Omental fat pad (tissue), 4 donors: Measurements from ENCODE around the gene PPP6R3. TPM values are rescaled to one million over a fixed set of nuclear protein-coding genes. Genes with fewer than 3 reads are reported as not detected.

Experiments
- ATAC-seq: fragments of 150-250 bp; one replicate; pipeline ENCODE4 v1.9.1; 2016; ENCODE audit warnings: mild to moderate bottlenecking, moderate library complexity; ENCODE audit not compliant: low FRiP score
- DNase-seq: peaks from one replicate; pipeline ENCODE4 v3.0.0-alpha.2; 2019; ENCODE audit warnings: low spot score
- total RNA-seq, 4 donors: library from RNA; depleted of rRNA; stranded (reverse); fragments of >200 nt; gene quantifications; one replicate each; pipeline ENCODE4 v1.1.0, GENCODE V29; 2016
- TF ChIP-seq, protein P1 (sequence below), 3 donors: fragments of 450-650 bp; IDR thresholded peaks; one replicate each; pipeline ENCODE4 v1.5.1; 2016 to 2017; ENCODE audit warnings: antibody characterized with exemption in 3 of 3, mild to moderate bottlenecking in 3 of 3, moderate library complexity in 2 of 3

The PPP6R3 gene
- total RNA-seq, 4 donors from 2014 or later: 104 to 137 (median 119) TPM

DNA sequence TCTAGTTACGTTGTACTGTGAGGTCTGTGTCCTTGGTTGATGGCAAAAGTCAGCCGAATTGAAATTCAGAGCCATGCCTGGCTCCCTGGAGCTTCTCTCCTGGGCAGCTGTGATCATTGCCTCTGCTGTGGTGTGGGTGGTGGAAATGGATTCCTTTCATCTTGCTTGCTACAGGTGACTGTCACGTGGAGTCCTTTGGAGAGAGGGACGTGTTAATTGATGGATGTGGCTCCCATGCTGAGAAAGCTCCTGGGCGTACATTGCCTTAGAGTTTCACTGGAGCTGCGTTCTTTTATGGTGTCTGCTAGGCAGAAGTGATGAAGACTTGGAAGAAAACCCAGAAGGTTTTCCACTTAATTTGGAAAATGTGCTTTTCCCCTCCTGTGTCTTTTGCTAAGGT, 41.9 kb upstream of the PPP6R3 start:
- ATAC-seq (no peak), DNase-seq (no peak)
- TF ChIP-seq, protein P1, sequence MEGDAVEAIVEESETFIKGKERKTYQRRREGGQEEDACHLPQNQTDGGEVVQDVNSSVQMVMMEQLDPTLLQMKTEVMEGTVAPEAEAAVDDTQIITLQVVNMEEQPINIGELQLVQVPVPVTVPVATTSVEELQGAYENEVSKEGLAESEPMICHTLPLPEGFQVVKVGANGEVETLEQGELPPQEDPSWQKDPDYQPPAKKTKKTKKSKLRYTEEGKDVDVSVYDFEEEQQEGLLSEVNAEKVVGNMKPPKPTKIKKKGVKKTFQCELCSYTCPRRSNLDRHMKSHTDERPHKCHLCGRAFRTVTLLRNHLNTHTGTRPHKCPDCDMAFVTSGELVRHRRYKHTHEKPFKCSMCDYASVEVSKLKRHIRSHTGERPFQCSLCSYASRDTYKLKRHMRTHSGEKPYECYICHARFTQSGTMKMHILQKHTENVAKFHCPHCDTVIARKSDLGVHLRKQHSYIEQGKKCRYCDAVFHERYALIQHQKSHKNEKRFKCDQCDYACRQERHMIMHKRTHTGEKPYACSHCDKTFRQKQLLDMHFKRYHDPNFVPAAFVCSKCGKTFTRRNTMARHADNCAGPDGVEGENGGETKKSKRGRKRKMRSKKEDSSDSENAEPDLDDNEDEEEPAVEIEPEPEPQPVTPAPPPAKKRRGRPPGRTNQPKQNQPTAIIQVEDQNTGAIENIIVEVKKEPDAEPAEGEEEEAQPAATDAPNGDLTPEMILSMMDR (IDR thresholded peaks at IDR 0.05): no peak

DNA sequence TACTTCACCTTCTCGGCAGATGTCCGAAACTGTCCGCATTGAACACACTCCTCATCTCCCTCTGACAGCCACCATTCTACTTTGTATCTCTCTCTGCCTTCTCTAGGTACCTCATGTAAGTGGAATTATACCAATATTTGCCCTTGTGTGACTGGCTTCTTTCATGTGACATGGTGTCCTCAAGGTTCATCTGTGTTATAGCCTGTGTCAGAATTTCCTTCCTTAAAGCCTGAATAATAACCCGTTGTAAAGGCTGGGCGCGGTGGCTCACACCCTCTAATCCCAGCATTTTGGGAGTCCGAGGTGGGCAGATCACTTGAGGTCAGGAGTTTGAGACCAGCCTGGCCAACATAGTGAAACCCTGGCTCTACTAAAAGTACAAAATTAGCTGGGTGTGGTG, 40.4 kb upstream of the PPP6R3 start:
- DNase-seq: no peak
- ATAC-seq: no peak
- TF ChIP-seq, protein P1 (IDR thresholded peaks at IDR 0.05): no peak

DNA sequence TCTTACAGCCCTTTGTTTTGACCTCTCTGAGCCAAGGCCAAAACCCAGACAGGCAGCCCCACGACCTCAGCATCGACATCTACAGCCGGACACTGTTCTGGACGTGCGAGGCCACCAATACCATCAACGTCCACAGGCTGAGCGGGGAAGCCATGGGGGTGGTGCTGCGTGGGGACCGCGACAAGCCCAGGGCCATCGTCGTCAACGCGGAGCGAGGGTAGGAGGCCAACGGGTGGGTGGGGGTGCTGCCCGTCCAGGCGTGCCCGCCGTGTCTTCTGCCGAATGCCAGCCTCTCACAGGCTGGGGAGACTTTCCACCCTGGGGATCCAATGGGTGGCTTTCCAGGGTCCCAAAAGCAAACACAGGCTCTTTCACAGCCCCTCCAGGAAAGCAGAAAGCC, 37.1 kb upstream of the PPP6R3 start:
- TF ChIP-seq, protein P1 (IDR thresholded peaks at IDR 0.05): no peak
- DNase-seq (no peak), ATAC-seq (no peak)

DNA sequence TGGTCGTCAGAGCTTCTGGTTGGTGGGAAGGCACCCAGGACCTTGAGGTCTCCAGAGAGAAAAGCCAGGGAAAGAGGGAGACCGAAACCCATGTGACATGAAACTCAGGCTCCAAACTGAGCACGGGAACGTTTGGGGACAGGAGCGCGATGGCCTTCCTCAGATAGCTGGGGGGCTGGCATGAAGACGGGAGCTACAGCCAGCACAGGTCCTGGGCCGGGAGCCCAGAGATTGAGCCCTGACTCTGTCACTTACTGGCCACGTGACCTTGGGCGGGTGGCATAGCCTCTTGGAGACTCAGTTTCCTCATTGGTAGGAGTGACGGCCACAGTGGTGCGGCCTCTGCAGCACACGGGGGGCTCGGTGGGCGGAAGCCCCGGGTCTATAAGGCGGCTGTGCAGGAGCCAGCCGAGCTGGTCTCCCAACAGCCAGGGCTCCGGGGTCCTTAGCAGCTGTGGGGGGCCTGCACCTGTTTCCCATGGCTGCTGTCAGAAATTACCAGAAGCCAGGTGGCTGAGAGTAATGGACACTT, 36.4 kb upstream of the PPP6R3 start:
- no peak for ATAC-seq

DNA sequence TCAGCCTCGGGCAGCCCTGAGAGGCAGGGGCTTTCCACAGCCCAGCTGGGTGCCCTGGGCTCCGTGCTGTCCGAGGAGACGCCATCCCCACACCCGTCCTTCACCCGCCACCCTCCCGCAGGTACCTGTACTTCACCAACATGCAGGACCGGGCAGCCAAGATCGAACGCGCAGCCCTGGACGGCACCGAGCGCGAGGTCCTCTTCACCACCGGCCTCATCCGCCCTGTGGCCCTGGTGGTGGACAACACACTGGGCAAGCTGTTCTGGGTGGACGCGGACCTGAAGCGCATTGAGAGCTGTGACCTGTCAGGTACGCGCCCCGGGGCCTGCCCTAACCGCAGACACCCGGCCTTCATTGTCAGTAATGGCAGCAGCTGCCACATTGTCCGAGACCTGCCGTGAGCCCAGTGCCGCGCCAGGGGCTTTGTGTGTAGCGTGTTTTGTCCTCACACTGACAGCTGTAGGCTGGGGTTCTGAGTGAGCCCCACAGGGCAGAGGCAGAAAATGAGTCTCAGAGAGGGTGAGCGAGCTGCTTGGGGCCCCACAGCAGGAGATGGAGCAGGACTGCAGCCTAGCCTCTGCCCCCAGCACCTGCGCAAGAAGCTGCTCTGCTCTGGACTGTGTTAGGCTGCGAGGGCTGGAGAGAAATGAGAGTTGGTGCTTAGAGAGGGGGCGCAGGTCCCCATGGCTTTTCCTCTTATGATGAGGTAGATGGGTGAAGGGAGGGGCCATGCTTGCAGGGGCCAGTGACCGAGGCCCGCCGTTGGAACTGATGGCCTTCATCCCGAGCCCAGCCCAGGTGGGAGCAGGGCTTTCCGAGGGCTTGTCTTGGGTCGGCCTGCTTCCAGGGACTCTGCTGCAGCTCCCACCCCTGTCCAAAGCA, 35.3 kb upstream of the PPP6R3 start:
- DNase-seq (no peak), ATAC-seq (peak; percentile 11)
- TF ChIP-seq, protein P1 (IDR thresholded peaks at IDR 0.05): no peak

More for the DNA sequence above, 36.4 kb upstream of the PPP6R3 start:
- TF ChIP-seq, protein P1 (IDR thresholded peaks at IDR 0.05): no peak
- DNase-seq: no peak

DNA sequence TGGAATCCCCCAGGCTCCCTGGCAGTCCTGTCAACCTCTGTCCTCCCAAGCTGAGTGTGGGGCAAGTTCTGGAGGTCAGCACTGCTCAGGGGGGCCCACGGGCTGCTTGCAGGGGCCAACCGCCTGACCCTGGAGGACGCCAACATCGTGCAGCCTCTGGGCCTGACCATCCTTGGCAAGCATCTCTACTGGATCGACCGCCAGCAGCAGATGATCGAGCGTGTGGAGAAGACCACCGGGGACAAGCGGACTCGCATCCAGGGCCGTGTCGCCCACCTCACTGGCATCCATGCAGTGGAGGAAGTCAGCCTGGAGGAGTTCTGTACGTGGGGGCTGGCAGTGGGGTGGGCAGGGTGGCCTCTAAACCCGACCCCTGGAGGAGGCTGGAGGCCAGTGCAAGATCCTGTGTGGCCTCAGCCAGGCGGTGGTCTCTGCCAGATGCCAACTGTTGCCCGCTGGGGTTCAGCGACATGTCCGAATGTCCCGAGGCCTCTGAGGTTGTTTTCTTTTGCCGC, 34.6 kb upstream of the PPP6R3 start:
- DNase-seq (no peak), ATAC-seq (no peak)
- TF ChIP-seq, protein P1 (IDR thresholded peaks at IDR 0.05): no peak
